SK-N-SH treated with all-trans-retinoic acid at 6 μM for 48 hours (cell line): ENCODE data around the gene TRIB2.

ENCODE experiments used
- ARNTL ChIP-seq: fragments of 450-650 bp; formaldehyde crosslinking; IDR thresholded peaks from 2 replicates; pipeline ENCODE4 v1.5.0; 2020; ENCODE audit warnings: low read depth, mild to moderate bottlenecking, moderate library complexity, borderline replicate concordance
- BACH2 ChIP-seq: fragments of 250-450 bp; sonication (Bioruptor Pico); IDR thresholded peaks from 2 replicates; pipeline ENCODE4 v1.9.0; 2021; ENCODE audit warnings: mild to moderate bottlenecking, borderline replicate concordance
- CSDC2 ChIP-seq: fragments of 250-450 bp; sonication (Bioruptor Pico); IDR thresholded peaks from 2 replicates; pipeline ENCODE4 v1.5.0; 2020; ENCODE audit warnings: mild to moderate bottlenecking, moderate library complexity
- GLIS3 ChIP-seq: fragments of 250-450 bp; sonication (Bioruptor Pico); IDR thresholded peaks from 2 replicates; pipeline ENCODE4 v1.5.0; 2020; ENCODE audit warnings: mild to moderate bottlenecking, moderate library complexity
- PATZ1 ChIP-seq: fragments of 250-450 bp; sonication (Bioruptor Pico); IDR thresholded peaks from 2 replicates; pipeline ENCODE4 v1.8.0; 2020; ENCODE audit warnings: mild to moderate bottlenecking, moderate library complexity, borderline replicate concordance
- PPARA ChIP-seq: fragments of 250-450 bp; sonication (Bioruptor Pico); IDR thresholded peaks from 2 replicates; pipeline ENCODE4 v1.5.0; 2020; ENCODE audit warnings: mild to moderate bottlenecking, borderline replicate concordance
- RARB ChIP-seq: fragments of 250-450 bp; sonication (Bioruptor Pico); IDR thresholded peaks from 2 replicates; pipeline ENCODE4 v1.8.0; 2021; ENCODE audit warnings: mild to moderate bottlenecking, moderate library complexity
- TOX ChIP-seq: fragments of 250-450 bp; sonication (Bioruptor Pico); IDR thresholded peaks from 2 replicates; pipeline ENCODE4 v1.8.0; 2021; ENCODE audit warnings: mild to moderate bottlenecking, moderate library complexity, borderline replicate concordance
- TSHZ2 ChIP-seq: fragments of 250-450 bp; sonication (Bioruptor Pico); IDR thresholded peaks from 2 replicates; pipeline ENCODE4 v1.5.0; 2020; ENCODE audit warnings: mild to moderate bottlenecking, moderate library complexity
- ZFP3 ChIP-seq: fragments of 250-450 bp; sonication (Bioruptor Pico); IDR thresholded peaks from 2 replicates; pipeline ENCODE4 v1.5.0; 2020; ENCODE audit warnings: mild to moderate bottlenecking, moderate library complexity
- ZFP30 ChIP-seq: fragments of 450-650 bp; formaldehyde crosslinking; IDR thresholded peaks from 2 replicates; pipeline ENCODE4 v1.5.0; 2022; ENCODE audit warnings: mild to moderate bottlenecking, moderate library complexity

GRCh38 chr2:12767996-12768624, 51.4 kb downstream of the TRIB2 start:
- TF ChIP-seq TSHZ2 (no peak), CSDC2 (CRISPR knock-in tag) (no peak), ZFP3 (CRISPR knock-in tag) (no peak), PATZ1 (CRISPR knock-in tag) (no peak), BACH2 (CRISPR knock-in tag) (no peak), PPARA (CRISPR knock-in tag) (no peak), TOX (no peak), RARB (CRISPR knock-in tag) (no peak), ARNTL (no peak), ZFP30 (no peak), GLIS3 (CRISPR knock-in tag) (no peak)
